K562 (cell line): ENCODE measurements around the gene PDPR. TPM values are rescaled to one million over a fixed set of nuclear protein-coding genes. Genes with fewer than 3 reads are reported as not detected.
"Not testable (repeated sequence)": the region's sequence is repeated elsewhere in the genome, so short reads cannot be mapped to it uniquely, and the experiment has no call there.

Experiments used
- ATAC-seq: fragments of 200-7000 bp; cut with Tn5 transposase; 3 replicates; pipeline ENCODE4 v1.9.1; 2020; ENCODE audit warnings: moderate library complexity
- BruUV-seq: library from RNA; stranded (reverse); fragments of 400-500 nt; replicated peaks from 2 replicates; lab custom pipeline; 2021; lab: Mats Ljungman, UMichigan
- CTCF ChIA-PET: fragments of 300-600 bp; formaldehyde crosslinking; extraction: SDS; loops from one replicate; lab custom pipeline; 2021; ENCODE audit warnings: low intra/inter-chr PET ratio; lab: Yijun Ruan, JAX
- POLR2A ChIA-PET: fragments of 300-600, 350-650 bp; sonication (Branson Sonifier 250); formaldehyde crosslinking; extraction: SDS; loops from one replicate; lab custom pipeline; 2021; ENCODE audit warnings: antibody characterized with exemption, inconsistent platforms; lab: Yijun Ruan, JAX
- DNase-seq, 4 experiments: peaks; one replicate each; pipeline versions ENCODE4 v3.0.0 to v3.0.0-alpha.2; 2011 to 2018; ENCODE audit warnings: low spot score in 3 of 4, mixed read lengths in 3 of 4; ENCODE audit errors: extremely low read depth in 1 of 4
- FAIRE-seq: peaks from 2 replicates; lab custom pipeline; 2011; peaks lifted over from hg19 to GRCh38; lab: Jason Lieb, UNC
- H2AFZ ChIP-seq: 2 replicates; pipeline ENCODE4 v1.6.0; 2011; ENCODE audit warnings: low read depth, low read length, control low read depth, inconsistent platforms
- H3K27ac ChIP-seq: fragments of 200-600 bp; 3 replicates; pipeline ENCODE4 v1.8.0; 2011; ENCODE audit warnings: low read depth, mild to moderate bottlenecking, control low read depth, inconsistent platforms, low read length, moderate library complexity, mixed read lengths; ENCODE audit errors: extremely low read depth
- H3K27me3 ChIP-seq, 2 experiments: fragments of 300-600 bp in 1 of 2; 2 replicates in 1 of 2; 3 replicates in 1 of 2; pipeline versions ENCODE4 v1.6.0 to v1.8.0; 2011; ENCODE audit warnings: inconsistent platforms in 2 of 2, low read length in 2 of 2, mild to moderate bottlenecking in 1 of 2, mixed read lengths in 1 of 2, moderate library complexity in 1 of 2; ENCODE audit not compliant: control insufficient read depth in 2 of 2, insufficient read depth in 2 of 2
- H3K36me3 ChIP-seq: fragments of 300-600 bp; 3 replicates; pipeline ENCODE4 v1.8.0; 2011; ENCODE audit warnings: mild to moderate bottlenecking, low read length, inconsistent platforms; ENCODE audit not compliant: control insufficient read depth, insufficient read depth
- H3K4me1 ChIP-seq, 2 experiments: fragments of 200-600 bp in 1 of 2; replicated peaks in 1 of 2; 2 replicates in 1 of 2; 3 replicates in 1 of 2; pipeline versions ENCODE4 v1.5.1 to v1.8.0; 2011; ENCODE audit warnings: inconsistent platforms in 2 of 2, low read length in 2 of 2, mild to moderate bottlenecking in 1 of 2, mixed read lengths in 1 of 2, moderate library complexity in 1 of 2; ENCODE audit not compliant: control insufficient read depth in 2 of 2, insufficient read depth in 2 of 2
- H3K4me2 ChIP-seq: 2 replicates; pipeline ENCODE4 v1.6.1; 2011; ENCODE audit warnings: low read length, control low read depth, inconsistent platforms, mixed read lengths; ENCODE audit not compliant: insufficient read depth
- H3K4me3 ChIP-seq: fragments of 200-600 bp; sonication (generic), shearing (Covaris generic); 2 replicates; pipeline ENCODE4 v1.5.1; 2016; ENCODE audit warnings: control low read depth, inconsistent platforms
- H3K79me2 ChIP-seq: fragments of 200-600 bp; 3 replicates; pipeline ENCODE4 v1.8.0; 2011; ENCODE audit warnings: low read length, inconsistent platforms; ENCODE audit not compliant: control insufficient read depth, insufficient read depth
- H3K9ac ChIP-seq, 2 experiments: 2 replicates each; pipeline versions ENCODE4 v1.6.0 to v1.6.1; 2011; ENCODE audit warnings: low read depth in 2 of 2, low read length in 2 of 2, control low read depth in 1 of 2, inconsistent platforms in 1 of 2, mild to moderate bottlenecking in 1 of 2, mixed read lengths in 1 of 2; ENCODE audit not compliant: insufficient read depth in 1 of 2
- H3K9me1 ChIP-seq: one replicate; pipeline ENCODE4 v1.6.0; 2011; ENCODE audit warnings: inconsistent platforms, mild to moderate bottlenecking, low read length, moderate library complexity; ENCODE audit not compliant: control insufficient read depth, insufficient read depth
- H3K9me3 ChIP-seq: replicated peaks from 2 replicates; pipeline ENCODE4 v1.5.1; 2011; ENCODE audit warnings: low read depth, low read length, inconsistent platforms; ENCODE audit not compliant: control insufficient read depth, insufficient read depth
- H4K20me1 ChIP-seq: replicated peaks from 2 replicates; pipeline ENCODE4 v1.6.1; 2011; ENCODE audit warnings: low read length, inconsistent platforms, mixed read lengths; ENCODE audit not compliant: control insufficient read depth, insufficient read depth
- HNRNPLL ChIP-seq: fragments of 200-400 bp; formaldehyde crosslinking; IDR thresholded peaks from 2 replicates; pipeline ENCODE4 v1.6.1; 2017; ENCODE audit warnings: low read length, low read depth, mild to moderate bottlenecking; ENCODE audit not compliant: poor library complexity, severe bottlenecking
- WGBS: fragments of 100-300 bp; shearing (Covaris generic); methylation state at CpG from one replicate; pipeline ENCODE4 v1.1.6; 2016; ENCODE audit warnings: low coverage, mixed read lengths; ENCODE audit not compliant: insufficient coverage; ENCODE audit errors: missing lambda C conversion rate; 5-methylcytosine and 5-hydroxymethylcytosine counted together
- in situ Hi-C: fragments of 300-500 bp; cut with MboI; formaldehyde crosslinking; loops from 4 replicates; pipeline ENCODE4 v1.15.0; 2018; ENCODE audit warnings: inconsistent platforms, mixed read lengths
- intact Hi-C: fragments of 100-400 bp; cut with micrococcal nuclease; formaldehyde crosslinking; loops from 2 replicates; pipeline ENCODE4 v1.14.2; 2022
- polyA plus RNA-seq, 8 experiments: library from polyadenylated mRNA; depleted of rRNA in 4 of 8; stranded (reverse) in 5 of 8; unstranded in 3 of 8; fragments of >200 nt; fragmentation: Nextera tagmentation in 2 of 8; fragmentation: Illumina TruSeq in 1 of 8; extraction: Ambion mirVana in 2 of 8; extraction: Trizol in 1 of 8; gene quantifications; 2 replicates each; pipeline versions ENCODE4 v1.2.1 to v1.2.3, GENCODE V29; 2011 to 2014; ENCODE audit warnings: inconsistent platforms in 1 of 8, missing spikeins in 1 of 8
- total RNA-seq, 7 experiments: library from RNA; depleted of rRNA in 6 of 7; stranded (reverse); fragments of >200 nt in 6 of 7; fragmentation: Illumina TruSeq in 2 of 7; extraction: Trizol in 2 of 7; gene quantifications; 2 replicates each; pipeline versions ENCODE4 v1.2.1 to v1.2.3, GENCODE V29; 2011 to 2021; ENCODE audit warnings: low replicate concordance in 1 of 7

The PDPR gene
- total and polyA plus RNA-seq, 9 of the 15 experiments (the other 6 are each of a cell fraction or from before 2014, with no cell fraction given), result 4.9 to 35.7 (median 19.1) TPM

DNA sequence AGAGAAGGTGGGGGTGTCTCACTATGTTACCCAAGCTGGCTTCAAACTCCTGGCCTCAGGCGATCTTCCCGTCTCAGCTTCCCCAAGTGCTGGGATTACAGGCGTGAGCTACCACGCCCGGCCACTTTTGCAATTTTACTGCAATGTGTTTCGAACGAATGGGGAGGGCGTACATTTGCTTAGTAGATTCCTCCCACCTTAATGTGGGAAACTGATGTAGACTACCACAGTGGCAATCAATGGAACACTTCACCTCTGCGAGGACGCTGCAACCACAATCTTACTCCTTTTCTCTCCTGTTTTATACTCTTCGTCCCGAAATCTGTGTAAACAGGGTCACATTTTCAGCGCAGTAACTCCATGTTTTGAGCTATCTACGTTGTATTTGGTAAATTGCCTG is 47.4 kb upstream of the PDPR start:
- H3K27me3 ChIP-seq, in situ Hi-C loops, H3K9me1 ChIP-seq, CTCF ChIA-PET, POLR2A ChIA-PET, FAIRE-seq, H3K9me3 ChIP-seq, H3K36me3 ChIP-seq, BruUV-seq, H3K27ac ChIP-seq, H3K4me3 ChIP-seq, H4K20me1 ChIP-seq, H3K9ac ChIP-seq, intact Hi-C loops: not testable (repeated sequence)
- Histone ChIP-seq H3K4me2 (peak overlapping the region; percentile 66), H3K4me1 (peaks cover 0 to 11% of the 10 kb centered on the region in 2 experiments; a peak in 3 of 5 replicates), H2AFZ (0 out of 2 replicates have a peak overlapping the region, but pooled peaks have one; percentile 32), H3K79me2 (peaks cover 13% of the 10 kb centered on the region)
- 12% methylated on average over 12 of the region's 14 CpGs for WGBS
- ATAC-seq (peak; percentile 26), DNase-seq (peak in 1 of 4 experiments; percentile 23)
- TF ChIP-seq HNRNPLL, result peak; percentile 51

DNA sequence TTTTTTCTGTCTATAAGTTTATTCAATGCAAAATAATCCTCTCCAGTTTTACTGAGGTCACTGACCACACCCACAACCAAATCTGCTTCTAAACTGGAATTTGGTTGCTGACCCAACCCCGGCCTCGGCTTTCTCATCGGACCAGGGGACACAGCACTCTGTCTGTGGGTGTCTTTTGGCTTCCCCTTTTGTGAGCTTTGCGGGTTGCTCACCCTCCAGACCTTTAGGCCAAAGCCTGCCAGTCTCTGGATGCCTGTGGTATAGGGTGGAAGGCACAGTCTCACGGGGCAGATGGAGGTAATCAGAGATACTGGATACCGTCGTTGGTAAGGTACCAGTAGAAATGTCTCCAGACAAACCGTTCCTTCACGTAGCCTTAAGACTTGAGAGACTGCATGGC is 35.1 kb upstream of the PDPR start:
- in situ Hi-C loops, H3K9ac ChIP-seq, POLR2A ChIA-PET, BruUV-seq, H3K4me3 ChIP-seq, H4K20me1 ChIP-seq, H3K4me2 ChIP-seq, H3K9me1 ChIP-seq, H3K27me3 ChIP-seq, H3K36me3 ChIP-seq, H3K79me2 ChIP-seq, CTCF ChIA-PET, H3K9me3 ChIP-seq, H3K27ac ChIP-seq, H3K4me1 ChIP-seq, DNase-seq, intact Hi-C loops, FAIRE-seq: not testable (repeated sequence)
- ATAC-seq, result peak; percentile 39; the same call in 1 of the 3 replicates
- H2AFZ ChIP-seq, result 0 out of 2 replicates have a peak overlapping the region, but pooled peaks have one; percentile 23
- 28% methylated on average over 5 of the region's 9 CpGs for WGBS

GRCh38 chr16:70081219-70081618 is 32.9 kb upstream of the PDPR start:
- CTCF ChIA-PET, DNase-seq, H3K27me3 ChIP-seq, POLR2A ChIA-PET, H3K9ac ChIP-seq, H3K4me2 ChIP-seq, H3K4me3 ChIP-seq, FAIRE-seq, H3K9me1 ChIP-seq, H3K4me1 ChIP-seq, H3K9me3 ChIP-seq, ATAC-seq, H3K27ac ChIP-seq, H4K20me1 ChIP-seq, H3K79me2 ChIP-seq, H2AFZ ChIP-seq, BruUV-seq, intact Hi-C loops, in situ Hi-C loops, H3K36me3 ChIP-seq: not testable (repeated sequence)
- WGBS, result 50% methylated on average over 7 of the region's 7 CpGs
